GM21447 (cell line): ENCODE measurements around the gene GARIN5A.

Source experiments
- ATAC-seq: cut with Tn5 transposase; IDR thresholded peaks from one replicate; pipeline ENCODE4 v1.9.1; 2021; ENCODE audit not compliant: unreplicated experiment

Gene GARIN5A

DNA sequence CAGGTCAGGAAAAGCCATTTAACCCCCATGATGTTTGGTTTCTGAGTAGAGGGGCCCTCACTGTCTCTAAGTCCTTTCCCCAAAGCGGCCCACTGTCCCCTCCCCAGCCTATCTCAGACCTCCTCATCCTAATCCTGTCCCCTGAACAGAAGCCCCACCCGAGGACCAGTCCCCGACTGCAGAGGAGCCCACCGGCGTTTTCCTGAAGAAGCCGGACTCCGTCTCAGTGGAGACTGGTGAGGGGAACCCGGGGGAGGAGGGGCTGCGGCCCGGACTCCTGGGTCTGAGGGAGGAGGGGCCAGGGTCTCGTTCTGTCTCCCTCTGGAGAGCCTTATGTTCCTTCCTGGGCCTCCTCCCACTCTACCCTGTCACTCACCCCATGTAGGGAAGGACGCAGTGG lies 41.0 kb downstream of the GARIN5A start:
- no peak for ATAC-seq

DNA sequence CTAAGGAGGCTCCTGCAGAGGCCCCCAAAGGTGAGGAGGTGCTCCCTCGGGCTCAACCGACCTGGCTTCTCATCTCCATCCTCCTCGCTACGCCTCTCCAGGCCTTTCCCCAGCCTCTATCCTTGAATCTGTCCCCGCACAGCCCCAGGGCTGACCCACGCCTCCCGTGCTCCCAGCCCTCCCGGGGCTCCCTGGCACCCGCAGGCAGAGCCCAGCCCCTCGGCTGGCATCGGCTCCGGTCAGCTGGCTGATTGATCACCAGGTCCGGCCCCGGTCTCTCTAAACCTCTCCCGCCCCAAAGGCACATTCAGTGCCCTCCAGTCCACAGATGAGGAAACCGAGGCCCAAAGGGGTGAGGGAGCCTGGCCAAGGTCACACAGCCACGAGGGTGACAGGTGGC lies 41.4 kb downstream of the GARIN5A start:
- no peak for ATAC-seq

DNA sequence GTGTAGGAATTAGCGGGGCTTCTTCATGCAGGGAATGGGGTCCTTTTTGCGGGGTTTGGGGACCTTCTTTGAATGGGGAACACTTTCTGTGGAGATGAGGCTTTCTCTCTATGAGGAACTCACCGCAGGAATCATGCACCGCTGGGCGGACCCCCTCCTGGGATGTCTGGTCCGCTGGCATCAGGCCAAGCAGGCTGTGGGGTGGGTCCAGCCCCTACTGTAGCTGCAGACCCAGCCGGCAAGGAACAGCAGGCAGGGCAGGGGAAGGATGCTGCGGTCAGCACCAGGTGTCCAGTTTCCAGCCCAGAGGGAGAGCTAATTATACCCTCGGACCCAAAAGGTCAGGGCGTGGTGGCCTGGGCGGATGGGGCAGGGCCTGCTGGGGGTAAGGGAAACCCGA lies 42.1 kb downstream of the GARIN5A start:
- no peak for ATAC-seq

DNA sequence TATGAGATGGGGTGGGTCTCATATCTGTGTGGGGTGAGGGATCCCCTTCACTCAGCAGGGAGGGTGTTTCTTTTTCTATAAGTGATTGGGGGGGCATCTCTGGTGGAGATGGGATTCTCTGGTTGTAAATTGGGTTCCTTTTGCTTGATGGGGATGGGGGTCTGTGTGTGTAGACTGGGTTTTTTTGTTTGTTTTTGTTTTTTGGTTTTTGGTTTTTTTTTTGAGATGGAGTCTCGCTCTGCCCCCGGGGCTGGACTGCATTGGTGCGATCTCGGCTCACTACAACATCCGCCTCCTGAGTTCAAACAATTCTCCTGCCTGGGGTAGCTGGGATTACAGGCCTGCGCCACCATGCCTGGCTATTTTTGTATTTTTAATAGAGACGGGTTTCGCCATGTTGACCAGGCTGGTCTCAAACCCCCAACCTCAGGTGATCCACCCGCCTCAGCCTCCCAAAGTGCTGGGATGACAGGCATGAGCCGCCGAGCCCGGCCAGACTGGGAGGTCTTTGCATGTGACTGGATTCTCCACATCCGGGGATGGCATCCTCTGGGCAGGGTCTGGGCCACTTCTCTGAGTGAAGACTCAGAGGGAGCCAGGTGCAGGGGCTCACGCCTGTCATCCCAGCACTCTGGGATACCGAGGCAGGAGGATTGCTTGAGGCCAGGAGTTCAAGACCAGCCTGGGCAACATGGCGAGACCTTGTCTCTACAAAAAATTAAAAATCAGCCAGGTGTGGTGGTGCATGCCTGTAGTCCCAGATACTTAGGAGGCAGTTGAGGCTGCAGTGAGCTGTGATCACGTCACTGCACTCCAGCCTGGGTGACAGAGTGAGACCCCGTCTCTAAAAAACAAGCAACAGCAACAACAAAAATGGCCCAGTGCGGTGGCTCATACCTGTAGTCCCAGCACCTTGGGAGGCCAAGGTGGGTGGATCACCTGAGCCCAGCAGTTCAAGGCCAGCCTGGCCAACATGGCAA lies 43.2 kb downstream of the GARIN5A start:
- ATAC-seq: no peak

DNA sequence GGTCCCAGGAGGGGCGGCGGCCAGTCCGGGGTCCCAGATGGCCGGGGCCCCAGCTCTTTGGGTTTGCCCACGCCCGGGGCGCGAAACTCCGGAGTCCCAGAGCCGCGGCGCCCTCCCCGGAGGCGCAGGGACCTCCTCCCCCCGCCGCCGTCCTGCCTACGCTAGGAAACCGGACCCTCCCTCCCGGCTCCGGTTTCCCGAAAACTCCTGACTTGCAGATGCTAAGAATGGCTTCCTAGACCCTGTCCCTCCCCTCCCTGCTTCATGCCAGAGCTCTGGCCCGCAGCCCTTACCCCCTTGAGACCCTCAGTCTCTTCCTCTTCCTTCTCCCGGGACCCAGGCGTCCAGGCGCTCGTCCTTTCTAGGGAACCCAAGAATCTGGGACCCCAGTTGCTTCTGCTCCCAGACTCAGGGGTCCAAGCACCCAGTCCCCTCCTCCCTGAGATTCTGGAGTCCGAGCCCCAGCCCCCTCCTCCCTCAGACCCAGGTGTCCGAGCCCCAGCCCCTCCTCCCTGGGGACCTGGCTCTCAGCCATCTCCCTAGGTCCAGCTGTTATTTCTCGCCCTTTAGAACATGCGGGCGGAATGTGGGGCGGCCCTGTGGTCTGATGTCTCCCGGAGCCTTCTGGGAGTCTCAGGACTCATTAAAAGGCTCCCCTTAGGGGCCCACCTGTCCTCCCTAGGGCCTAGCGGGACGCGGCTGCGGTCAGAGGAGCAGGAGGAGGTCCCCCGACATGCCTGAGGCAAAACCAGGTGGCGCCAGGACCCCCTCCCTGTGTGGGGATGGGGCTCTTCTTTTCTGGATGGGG lies 44.2 kb downstream of the GARIN5A start, which contains the start of gene MYBPC2:
Gene MYBPC2, plus strand, starts transcription at position 672 of the 808 bp plus-strand sequence. Its CDS starts 62 bp downstream, at position 734.
- ATAC-seq: no peak

DNA sequence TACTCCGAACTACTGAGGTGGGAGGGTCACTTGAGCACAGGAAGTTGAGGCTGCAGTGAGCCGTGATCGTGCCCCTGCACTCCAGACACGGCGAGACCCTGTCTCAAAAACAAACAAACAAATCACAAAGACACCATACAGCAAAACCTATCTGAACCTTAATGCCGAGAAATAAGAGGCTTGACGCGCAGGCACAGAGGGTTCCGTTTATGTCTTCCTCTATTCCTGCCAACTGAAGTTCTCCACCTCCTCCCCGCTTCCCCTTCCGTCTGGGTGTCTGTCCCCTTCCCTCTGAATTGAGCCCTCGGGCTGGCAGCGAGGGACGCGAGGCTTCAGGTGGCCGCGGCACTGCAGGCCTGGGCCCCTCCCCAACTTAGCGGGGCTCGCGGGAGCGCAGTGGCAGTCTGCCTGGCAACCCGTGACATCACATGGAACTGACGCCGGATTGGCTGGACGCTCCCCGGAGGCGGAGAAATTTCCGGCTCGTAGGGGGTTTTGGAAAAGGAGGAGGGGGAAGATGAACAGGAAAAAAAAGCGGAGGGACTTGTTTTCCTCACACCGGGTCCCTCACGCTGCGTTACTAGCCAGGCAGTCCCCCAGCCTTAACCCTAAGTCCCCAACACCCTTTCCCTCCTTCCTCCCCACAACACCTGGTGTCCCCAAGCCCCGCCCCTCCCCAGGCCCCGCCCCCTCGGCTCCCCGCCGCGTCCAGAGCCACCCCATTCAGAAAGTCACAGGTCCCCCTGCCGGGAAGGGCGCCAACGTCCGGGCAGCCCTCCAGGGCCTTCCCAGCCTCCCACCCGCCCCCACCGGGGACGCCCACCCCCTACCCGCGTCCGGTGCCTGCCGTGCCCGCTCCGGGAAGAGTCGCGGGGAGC lies 45.1 kb downstream of the GARIN5A start:
- peak; percentile 66 for ATAC-seq

DNA sequence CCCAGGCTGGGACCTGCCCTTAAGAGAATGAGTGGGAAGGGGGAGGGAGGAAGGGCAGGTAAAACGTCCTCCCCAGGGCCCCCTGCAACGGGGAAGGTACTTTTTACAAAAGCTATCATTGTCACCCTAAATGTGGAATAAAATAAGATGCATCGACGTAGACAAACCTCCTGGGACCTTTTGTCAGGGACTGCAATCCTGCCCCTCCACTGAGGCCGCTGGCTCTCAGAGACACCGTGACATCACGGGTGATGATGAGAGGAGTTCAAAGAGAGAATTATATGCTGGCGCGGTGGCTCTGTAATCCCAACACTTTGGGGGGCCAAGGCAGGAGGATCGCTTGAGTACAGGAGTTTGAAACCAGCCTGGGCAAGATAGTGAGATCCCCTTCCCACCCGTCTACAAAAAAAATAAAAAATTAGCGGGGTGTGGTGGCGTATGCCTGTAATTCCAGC lies 45.7 kb downstream of the GARIN5A start:
- ATAC-seq: no peak

DNA sequence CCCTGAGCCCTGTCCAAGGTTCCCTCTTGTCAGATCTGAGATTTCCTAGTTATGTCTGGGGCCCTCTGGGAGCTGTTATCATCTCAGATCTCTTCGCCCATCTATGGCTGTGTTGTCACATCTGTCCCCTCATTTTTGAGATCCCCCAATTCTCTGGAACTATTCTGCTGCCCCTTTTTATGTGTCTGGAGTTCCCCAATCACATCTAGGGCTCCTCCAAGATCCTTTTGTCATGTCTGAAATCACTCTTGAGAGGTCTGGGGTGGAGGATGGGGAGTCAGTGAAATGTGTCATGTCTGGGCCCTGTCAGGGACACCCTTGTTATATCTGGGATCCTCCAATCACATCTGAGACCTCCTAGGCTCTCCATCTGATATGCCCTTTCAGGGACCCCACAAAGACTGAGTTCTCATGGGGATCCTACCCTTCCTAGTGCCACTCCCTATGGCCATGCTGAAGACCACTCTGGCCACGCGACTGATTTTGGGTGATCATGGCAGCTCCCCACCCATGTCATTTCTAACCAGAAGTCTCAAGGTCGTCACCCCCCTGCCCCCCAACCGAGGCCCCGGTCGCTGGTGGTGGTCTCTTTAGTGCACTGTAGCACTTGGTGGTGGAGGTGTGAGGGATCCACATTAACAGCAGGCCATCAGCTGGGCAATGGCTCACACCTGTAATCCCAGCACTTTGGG lies 47.7 kb downstream of the GARIN5A start:
- ATAC-seq: no peak

DNA sequence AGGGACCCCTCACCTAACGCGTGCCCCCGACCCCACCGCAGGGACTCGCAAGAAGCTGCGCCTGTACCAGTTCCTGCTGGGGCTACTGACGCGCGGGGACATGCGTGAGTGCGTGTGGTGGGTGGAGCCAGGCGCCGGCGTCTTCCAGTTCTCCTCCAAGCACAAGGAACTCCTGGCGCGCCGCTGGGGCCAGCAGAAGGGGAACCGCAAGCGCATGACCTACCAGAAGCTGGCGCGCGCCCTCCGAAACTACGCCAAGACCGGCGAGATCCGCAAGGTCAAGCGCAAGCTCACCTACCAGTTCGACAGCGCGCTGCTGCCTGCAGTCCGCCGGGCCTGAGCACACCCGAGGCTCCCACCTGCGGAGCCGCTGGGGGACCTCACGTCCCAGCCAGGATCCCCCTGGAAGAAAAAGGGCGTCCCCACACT lies 48.6 kb downstream of the GARIN5A start:
- no peak for ATAC-seq

DNA sequence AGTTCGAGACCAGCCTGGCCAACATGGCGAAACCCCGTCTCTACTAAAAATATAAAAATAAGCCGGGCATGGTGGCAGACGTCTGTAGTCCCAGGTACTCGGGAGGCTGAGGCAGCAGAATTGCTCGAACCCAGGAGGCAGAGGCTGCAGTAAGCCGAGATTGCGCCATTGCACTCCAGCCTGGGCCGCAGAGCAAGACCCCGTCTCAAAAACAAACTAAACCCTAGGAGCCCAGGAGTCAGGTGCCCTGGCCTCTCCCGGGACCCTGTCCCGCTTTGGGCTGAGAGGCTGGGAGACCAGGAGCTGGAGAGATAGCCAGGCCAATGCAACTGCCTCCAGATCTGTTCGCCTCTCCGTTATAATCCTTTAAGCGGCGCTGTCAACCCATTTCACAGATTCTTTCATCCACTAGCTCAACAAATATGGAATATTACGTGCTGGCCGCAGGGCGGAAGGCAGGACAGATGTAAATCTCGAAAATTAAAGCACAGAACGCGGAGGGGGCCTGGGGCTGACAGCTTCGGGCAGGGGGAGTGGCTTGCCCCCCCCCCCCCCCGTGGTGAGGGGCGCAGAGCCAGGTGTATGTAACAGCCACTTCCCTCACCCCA lies 49.2 kb downstream of the GARIN5A start:
- ATAC-seq: no peak

DNA sequence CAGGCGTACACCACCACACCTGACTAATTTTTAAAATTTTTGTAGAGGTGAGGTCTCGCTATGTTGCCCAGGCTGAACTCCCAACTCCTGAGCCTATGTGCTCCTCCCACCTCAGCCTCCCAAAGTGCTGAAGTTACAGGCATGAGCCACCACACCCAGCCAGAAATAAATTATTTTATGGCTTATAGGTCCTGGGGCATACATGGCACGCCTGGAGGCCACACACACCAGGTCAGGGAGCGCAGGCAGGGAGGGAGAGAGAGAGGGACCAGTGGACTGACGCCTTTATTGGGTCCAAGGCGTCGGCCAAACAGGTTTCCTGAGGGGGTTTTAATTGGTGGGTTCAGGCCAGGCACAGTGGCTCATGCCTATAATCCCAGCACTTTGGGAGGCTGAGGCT lies 51.1 kb downstream of the GARIN5A start:
- ATAC-seq: no peak

DNA sequence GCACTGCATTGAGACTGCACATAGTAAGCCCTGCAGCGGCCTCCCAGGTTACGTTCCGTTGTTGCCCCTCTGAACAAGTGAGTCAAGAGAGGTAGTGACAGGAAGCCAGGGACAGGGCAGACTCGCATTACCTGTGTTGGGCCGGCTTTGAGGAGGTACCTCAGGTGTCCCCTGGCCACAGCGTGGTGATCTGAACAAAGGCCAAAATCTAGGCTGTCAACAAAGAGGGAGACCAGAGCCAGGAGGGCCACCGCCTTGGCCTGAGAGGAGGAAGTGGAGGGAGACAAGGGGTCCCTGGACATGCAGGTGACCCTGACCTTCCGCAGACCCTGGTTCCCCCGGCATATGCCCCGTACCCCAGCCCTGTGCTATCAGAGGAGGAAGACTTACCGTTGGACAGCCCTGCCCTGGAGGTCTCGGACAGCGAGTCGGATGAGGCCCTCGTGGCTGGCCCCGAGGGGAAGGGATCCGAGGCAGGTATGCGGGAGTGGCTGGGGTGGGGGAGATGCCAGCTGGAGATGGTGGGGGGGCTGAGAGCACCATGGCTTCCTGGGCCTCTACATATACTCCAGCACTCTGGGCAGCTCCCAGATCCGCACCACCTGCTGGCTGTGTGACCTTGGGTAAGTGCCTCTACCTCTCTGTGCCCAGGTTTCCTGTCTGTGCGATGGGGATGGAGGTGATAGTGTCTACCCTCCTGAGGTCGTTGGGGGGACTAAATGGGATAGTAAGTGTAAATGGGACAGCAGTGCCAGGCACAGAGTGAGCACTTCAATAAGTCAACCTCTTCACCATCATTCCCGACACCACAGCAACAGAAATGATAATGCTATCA lies 53.2 kb downstream of the GARIN5A start:
- no peak for ATAC-seq

DNA sequence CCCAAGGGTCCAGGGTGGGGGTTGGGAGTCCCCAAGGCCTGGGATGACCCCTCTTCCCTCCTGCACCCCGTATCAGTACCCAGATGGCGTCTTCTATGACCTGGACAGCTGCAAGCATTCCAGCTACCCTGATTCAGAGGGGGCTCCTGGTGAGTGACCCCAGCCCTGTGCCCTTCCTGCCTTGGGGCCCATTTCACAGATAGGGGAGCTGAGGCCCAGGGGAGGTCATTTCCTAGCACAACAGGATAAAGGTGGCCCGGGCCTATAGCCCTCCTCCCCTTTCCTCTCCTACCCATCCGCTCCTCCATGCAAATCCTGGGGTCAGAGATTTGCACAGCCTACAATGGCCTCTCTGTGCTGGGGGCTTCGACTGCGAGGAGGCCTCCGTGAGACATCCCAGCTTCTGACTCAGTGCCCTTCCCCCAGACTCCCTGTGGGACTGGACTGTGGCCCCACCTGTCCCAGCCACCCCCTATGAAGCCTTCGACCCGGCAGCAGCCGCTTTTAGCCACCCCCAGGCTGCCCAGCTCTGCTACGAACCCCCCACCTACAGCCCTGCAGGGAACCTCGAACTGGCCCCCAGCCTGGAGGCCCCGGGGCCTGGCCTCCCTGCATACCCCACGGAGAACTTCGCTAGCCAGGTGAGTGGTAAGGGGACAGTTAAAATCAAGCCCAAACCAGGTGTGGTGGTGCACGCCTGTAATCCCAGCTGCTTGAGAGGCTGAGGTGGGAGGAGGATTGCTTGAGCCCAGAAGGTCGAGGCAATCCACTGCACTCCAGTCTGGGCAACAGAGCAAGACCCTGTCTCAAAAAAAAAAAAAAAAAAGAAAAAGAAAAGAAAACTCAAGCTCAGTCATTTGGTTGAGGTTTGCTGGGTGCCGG lies 54.0 kb downstream of the GARIN5A start:
- ATAC-seq: no peak

DNA sequence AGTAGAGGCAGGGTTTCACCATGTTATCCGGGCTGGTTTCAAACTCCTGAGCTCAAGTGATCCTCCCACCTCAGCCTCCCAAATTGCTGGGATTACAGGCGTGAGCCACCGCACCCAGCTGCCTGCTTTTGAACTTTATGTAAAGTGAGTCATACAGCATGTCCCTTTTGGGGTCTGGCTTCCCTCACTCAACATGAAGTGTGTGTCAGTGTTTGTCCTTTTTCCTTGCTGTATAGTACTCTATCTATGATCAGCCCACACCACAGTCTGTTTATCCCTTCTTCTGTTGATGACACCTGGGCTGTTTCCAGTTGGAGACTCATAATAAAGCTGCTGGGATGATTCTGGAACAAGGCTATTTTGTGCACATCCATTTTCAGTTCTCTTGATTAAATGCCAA lies 55.8 kb downstream of the GARIN5A start:
- ATAC-seq: no peak

DNA sequence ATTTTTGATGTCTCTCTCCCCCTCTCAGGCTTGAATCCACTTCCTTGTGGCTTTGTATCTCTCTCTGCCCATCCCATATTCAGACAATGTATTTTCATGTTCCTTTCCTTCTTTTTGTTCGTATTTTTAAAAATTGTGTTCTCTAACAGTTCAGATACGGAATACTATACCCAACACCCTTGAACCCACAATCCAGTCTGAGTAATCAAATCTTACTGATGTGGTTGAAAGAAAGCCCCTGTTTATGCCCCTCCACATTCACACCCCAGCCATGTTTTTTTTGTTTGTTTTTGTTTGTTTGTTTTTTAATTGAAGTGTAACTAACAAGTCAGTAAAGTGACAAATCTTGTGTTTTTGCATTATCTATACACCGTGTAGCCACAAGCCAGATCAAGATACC lies 56.5 kb downstream of the GARIN5A start:
- no peak for ATAC-seq

DNA sequence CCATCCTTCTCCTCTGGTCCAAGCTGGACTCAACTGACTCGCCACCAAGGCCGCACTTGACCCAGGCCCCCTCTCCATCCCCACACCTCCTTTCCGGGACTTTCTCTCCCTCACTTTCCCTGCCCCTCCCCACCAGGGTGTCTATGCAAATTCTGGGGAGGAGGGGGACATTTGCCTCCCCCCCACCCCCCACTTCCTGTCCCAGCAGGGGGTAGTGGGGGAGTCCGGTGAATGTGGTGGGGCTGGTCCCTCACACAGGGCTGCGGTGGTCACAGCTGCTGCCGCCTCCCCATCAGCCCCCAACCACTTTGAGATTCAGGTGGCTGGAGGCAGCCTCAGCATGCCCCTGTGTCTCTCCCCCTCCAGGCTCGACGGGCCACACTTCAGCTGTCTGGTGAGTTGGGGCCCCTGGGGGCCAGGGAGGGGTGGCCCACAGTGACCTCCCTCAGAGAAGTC lies 57.0 kb downstream of the GARIN5A start:
- no peak for ATAC-seq

DNA sequence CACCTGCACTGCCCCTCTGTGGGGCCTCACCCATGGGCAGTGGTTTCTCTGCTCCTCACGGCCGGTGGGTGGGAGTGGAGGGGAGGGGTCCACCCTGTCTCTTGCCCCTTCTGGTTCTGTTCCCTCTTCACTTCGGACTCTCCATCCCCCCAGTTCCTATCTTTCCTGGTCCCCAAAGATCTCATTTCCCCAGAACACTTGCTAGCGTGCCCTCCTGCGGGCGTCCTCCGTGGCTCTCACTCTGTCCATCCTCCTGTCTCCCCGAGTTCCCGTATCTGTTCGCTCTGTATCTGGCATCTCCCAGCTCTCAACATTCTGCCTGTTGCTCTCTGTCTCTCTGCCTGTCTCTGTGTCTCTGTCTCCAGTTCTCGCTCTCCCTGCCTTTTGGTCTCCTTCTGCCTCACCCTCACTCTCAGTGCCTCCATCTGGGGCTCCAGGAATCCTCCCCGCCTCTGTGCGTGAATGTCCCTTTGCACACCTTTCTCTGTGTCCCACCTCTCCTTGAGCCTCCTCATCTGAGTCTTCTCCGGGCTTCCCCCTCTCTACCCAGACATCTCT lies 57.5 kb downstream of the GARIN5A start:
- ATAC-seq: no peak
